ENCODE data around the gene RPL13A.

GRCh38 chr19:49528211-49528771, 40.9 kb downstream of the RPL13A start:
- TF ChIP-seq POLR2A (IDR thresholded peaks at IDR 0.05), result no peak
- TF ChIP-seq, protein P1, sequence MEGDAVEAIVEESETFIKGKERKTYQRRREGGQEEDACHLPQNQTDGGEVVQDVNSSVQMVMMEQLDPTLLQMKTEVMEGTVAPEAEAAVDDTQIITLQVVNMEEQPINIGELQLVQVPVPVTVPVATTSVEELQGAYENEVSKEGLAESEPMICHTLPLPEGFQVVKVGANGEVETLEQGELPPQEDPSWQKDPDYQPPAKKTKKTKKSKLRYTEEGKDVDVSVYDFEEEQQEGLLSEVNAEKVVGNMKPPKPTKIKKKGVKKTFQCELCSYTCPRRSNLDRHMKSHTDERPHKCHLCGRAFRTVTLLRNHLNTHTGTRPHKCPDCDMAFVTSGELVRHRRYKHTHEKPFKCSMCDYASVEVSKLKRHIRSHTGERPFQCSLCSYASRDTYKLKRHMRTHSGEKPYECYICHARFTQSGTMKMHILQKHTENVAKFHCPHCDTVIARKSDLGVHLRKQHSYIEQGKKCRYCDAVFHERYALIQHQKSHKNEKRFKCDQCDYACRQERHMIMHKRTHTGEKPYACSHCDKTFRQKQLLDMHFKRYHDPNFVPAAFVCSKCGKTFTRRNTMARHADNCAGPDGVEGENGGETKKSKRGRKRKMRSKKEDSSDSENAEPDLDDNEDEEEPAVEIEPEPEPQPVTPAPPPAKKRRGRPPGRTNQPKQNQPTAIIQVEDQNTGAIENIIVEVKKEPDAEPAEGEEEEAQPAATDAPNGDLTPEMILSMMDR (IDR thresholded peaks at IDR 0.05), result no peak

All from tibial nerve (tissue), 3 donors.